Retinal pigment epithelial cell (primary cell): Measurements from ENCODE around the gene SFN.
A peak's percentile ranks its signal among the peaks of the same experiment; 100 is the strongest.

Experiments used
- DNase-seq: peaks from one replicate; pipeline ENCODE4 v3.0.0-alpha.2; 2010; ENCODE audit warnings: low read depth
- H3K4me3 ChIP-seq: 2 replicates; pipeline ENCODE4 v1.5.1; 2011; ENCODE audit warnings: mild to moderate bottlenecking, low read length, control low read depth, moderate library complexity
- CTCF ChIP-seq: conservative IDR thresholded peaks from 2 replicates; pipeline ENCODE4 v1.5.1; 2011; ENCODE audit warnings: low read depth, low read length, control low read depth, inconsistent platforms

SFN gene

DNA sequence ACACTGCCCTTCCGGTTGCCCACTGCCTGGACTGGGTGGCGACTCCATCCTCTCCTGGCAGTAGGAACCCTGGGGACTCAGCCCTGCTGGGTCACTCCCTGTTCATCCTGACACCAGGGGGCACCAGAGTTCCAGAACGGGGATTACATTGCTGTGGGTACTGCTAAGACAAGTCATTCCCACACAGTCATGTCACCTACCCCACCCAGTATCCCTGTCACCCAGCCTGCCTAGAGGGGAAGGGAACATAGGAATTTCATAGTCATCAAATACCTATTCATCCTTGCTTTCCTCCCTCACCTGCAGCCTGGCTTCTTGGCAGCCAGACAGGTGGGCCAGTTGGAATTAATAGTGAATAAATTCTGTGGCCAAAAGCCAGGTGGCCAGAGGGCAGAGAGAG, 9.8 kb upstream of the SFN start:
- peak; percentile 35 for DNase-seq
- peak; percentile 93 for TF ChIP-seq CTCF
- no peak overlapping the region for H3K4me3 ChIP-seq

DNA sequence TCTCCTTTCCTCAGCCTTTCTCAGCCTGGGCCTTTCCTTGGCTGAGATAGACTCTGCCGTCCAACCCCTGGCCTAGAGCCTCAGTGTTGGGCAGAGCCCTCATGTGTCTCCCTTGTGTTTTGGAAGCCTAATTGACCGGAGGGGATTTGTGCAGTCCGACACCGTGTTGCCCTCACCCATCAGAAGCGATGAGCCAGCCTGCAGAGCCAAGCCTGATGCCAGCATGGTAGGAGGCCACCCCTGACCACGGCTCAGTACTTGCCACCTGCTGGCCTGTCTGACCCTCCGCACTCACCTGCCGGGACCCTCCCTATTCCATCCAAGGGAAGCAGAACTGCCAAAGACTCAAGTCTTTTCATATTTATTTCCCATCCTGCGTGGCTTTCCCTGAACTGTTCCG, 9.3 kb upstream of the SFN start:
- no peak overlapping the region for H3K4me3 ChIP-seq
- no peak for TF ChIP-seq CTCF
- no peak for DNase-seq

GRCh38 chr1:26854906-26855305, 8.0 kb upstream of the SFN start:
- TF ChIP-seq CTCF = no peak
- DNase-seq = no peak
- H3K4me3 ChIP-seq = no peak overlapping the region

DNA sequence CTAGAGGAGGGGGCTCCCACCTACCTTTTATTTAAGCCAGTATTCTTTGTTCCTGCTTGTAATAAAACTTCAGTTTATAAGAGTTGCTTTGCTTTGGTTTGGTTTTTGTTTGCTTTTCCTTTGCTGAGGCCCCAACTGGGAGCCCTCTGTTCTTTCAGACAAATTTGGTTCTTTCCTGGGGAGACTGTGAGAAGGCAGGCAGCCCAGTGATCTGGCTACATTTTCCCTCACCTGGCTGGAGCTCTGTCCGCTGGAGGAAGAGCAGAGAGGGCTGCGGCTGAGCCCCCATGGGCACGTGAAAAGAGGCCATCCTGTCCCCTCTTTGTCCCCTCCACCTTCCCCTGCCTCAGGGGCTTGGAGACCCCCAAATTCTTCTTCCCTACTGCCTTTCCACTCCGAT, 7.3 kb upstream of the SFN start:
- no peak for TF ChIP-seq CTCF
- DNase-seq = no peak
- H3K4me3 ChIP-seq = no peak overlapping the region

- TF ChIP-seq CTCF = no peak
- no peak for DNase-seq
- no peak overlapping the region for H3K4me3 ChIP-seq
Measured at GRCh38 chr1:26856181-26856580, 6.8 kb upstream of the SFN start.

- no peak overlapping the region for H3K4me3 ChIP-seq
- TF ChIP-seq CTCF = no peak
- DNase-seq = no peak
Measured at GRCh38 chr1:26856604-26857469, 6.1 kb upstream of the SFN start.

- TF ChIP-seq CTCF = no peak
- DNase-seq = no peak
- no peak overlapping the region for H3K4me3 ChIP-seq
Measured at GRCh38 chr1:26857473-26858060, 5.4 kb upstream of the SFN start.
